Neural cell (in vitro differentiated cells): ENCODE results near the gene ELANE.

ENCODE experiments used
- EP300 ChIP-seq: fragments of 450-650 bp; conservative IDR thresholded peaks from 2 replicates; pipeline ENCODE4 v1.6.1; 2014; ENCODE audit warnings: antibody characterized with exemption, mild to moderate bottlenecking, moderate library complexity; ENCODE audit not compliant: poor library complexity, severe bottlenecking
- RAD21 ChIP-seq: fragments of 450-650 bp; conservative IDR thresholded peaks from 2 replicates; pipeline ENCODE4 v1.6.1; 2014; ENCODE audit warnings: antibody characterized with exemption, mild to moderate bottlenecking, moderate library complexity
- TF ChIP-seq, protein P1 (sequence below): fragments of 450-650 bp; IDR thresholded peaks from 2 replicates; pipeline ENCODE4 v1.5.1; 2014; ENCODE audit warnings: antibody characterized with exemption, mild to moderate bottlenecking, moderate library complexity; ENCODE audit not compliant: poor library complexity, severe bottlenecking

DNA sequence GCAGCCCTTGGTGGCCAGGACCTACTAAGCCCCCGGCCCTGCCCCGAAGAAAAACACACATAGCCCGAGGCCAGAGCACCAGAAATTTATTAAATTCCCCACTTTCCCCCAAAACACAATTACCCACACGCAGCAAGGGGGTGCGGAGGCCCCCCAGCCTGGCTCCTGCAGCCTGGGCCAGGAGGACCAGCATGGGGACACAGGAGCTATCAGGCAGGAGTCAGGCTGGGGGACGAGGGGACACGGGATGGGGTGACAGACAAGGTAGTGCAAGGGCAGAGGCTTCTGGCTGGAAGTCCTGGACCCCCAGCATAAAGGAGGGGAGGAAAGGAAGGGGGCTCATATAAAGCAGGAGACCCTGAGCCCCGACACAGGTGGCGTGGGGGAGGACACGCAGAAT is 44.3 kb downstream of the ELANE start:
- TF ChIP-seq, protein P1, sequence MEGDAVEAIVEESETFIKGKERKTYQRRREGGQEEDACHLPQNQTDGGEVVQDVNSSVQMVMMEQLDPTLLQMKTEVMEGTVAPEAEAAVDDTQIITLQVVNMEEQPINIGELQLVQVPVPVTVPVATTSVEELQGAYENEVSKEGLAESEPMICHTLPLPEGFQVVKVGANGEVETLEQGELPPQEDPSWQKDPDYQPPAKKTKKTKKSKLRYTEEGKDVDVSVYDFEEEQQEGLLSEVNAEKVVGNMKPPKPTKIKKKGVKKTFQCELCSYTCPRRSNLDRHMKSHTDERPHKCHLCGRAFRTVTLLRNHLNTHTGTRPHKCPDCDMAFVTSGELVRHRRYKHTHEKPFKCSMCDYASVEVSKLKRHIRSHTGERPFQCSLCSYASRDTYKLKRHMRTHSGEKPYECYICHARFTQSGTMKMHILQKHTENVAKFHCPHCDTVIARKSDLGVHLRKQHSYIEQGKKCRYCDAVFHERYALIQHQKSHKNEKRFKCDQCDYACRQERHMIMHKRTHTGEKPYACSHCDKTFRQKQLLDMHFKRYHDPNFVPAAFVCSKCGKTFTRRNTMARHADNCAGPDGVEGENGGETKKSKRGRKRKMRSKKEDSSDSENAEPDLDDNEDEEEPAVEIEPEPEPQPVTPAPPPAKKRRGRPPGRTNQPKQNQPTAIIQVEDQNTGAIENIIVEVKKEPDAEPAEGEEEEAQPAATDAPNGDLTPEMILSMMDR = no peak
- no peak for TF ChIP-seq RAD21
- no peak for TF ChIP-seq EP300
